ENCODE data around the gene PPP1R3C.

PPP1R3C gene

GRCh38 chr10:91582153-91582554 is 50.7 kb downstream of the PPP1R3C start:
- ChIA-PET POLR2A (no interaction called here), CTCF (interaction anchor here (0.8 kb wide), 1 partner anchor 53 kb away, joined by 3 read pairs; no protein-coding TSS in a partner anchor)
- Histone ChIP-seq H3K4me1 (ENCODE audit: control insufficient read depth, insufficient read depth, low read length) (no peaks in the 10 kb centered on the region), H3K27ac (ENCODE audit: extremely low read depth, low read depth, low read length) (no peak overlapping the region), H3K36me3 (ENCODE audit: control insufficient read depth in 2 of 2, insufficient read depth in 1 of 2, low read length in 2 of 2) (no peaks in the 10 kb centered on the region), H3K4me3 (ENCODE audit: low read depth, low read length) (no peak overlapping the region), H3K9me3 (ENCODE audit: control insufficient read depth, insufficient read depth, low read depth, low read length) (no peaks in the 10 kb centered on the region)
- no peak for TF ChIP-seq ZNF112 (tag by site-specific recombination; IDR thresholded peaks at IDR 0.05)
- no peak for TF ChIP-seq ZNF302 (tag by site-specific recombination; IDR thresholded peaks at IDR 0.05; ENCODE audit: low read depth)
- TF ChIP-seq, protein P1, sequence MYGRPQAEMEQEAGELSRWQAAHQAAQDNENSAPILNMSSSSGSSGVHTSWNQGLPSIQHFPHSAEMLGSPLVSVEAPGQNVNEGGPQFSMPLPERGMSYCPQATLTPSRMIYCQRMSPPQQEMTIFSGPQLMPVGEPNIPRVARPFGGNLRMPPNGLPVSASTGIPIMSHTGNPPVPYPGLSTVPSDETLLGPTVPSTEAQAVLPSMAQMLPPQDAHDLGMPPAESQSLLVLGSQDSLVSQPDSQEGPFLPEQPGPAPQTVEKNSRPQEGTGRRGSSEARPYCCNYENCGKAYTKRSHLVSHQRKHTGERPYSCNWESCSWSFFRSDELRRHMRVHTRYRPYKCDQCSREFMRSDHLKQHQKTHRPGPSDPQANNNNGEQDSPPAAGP (tag by site-specific recombination; IDR thresholded peaks at IDR 0.05): no peak
- TF ChIP-seq HOXD13 (CRISPR knock-in tag; IDR thresholded peaks at IDR 0.05; ENCODE audit: borderline replicate concordance): no peak
- TF ChIP-seq, protein P2, sequence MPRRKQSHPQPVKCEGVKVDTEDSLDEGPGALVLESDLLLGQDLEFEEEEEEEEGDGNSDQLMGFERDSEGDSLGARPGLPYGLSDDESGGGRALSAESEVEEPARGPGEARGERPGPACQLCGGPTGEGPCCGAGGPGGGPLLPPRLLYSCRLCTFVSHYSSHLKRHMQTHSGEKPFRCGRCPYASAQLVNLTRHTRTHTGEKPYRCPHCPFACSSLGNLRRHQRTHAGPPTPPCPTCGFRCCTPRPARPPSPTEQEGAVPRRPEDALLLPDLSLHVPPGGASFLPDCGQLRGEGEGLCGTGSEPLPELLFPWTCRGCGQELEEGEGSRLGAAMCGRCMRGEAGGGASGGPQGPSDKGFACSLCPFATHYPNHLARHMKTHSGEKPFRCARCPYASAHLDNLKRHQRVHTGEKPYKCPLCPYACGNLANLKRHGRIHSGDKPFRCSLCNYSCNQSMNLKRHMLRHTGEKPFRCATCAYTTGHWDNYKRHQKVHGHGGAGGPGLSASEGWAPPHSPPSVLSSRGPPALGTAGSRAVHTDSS (tag by site-specific recombination; IDR thresholded peaks at IDR 0.05): no peak
- TF ChIP-seq ZNF140 (tag by site-specific recombination; IDR thresholded peaks at IDR 0.05): no peak
- TF ChIP-seq, protein P3, sequence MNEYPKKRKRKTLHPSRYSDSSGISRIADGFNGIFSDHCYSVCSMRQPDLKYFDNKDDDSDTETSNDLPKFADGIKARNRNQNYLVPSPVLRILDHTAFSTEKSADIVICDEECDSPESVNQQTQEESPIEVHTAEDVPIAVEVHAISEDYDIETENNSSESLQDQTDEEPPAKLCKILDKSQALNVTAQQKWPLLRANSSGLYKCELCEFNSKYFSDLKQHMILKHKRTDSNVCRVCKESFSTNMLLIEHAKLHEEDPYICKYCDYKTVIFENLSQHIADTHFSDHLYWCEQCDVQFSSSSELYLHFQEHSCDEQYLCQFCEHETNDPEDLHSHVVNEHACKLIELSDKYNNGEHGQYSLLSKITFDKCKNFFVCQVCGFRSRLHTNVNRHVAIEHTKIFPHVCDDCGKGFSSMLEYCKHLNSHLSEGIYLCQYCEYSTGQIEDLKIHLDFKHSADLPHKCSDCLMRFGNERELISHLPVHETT (tag by site-specific recombination; IDR thresholded peaks at IDR 0.05): no peak
- no peak for TF ChIP-seq ZNF621 (tag by site-specific recombination; IDR thresholded peaks at IDR 0.05)
- no peak for TF ChIP-seq TCF7L2 (IDR thresholded peaks at IDR 0.05; ENCODE audit: borderline replicate concordance, low read depth, low read length)
- TF ChIP-seq ZNF610 (tag by site-specific recombination; IDR thresholded peaks at IDR 0.05; ENCODE audit: borderline replicate concordance): no peak
- no peak for TF ChIP-seq ZNF23 (tag by site-specific recombination; IDR thresholded peaks at IDR 0.05; ENCODE audit: borderline replicate concordance)
- no peak for TF ChIP-seq ZNF529 (tag by site-specific recombination; IDR thresholded peaks at IDR 0.05; ENCODE audit: insufficient replicate concordance)
- no peak for TF ChIP-seq ZNF341 (tag by site-specific recombination; IDR thresholded peaks at IDR 0.05; ENCODE audit: low read depth)
- no peak for TF ChIP-seq ZNF585B (tag by site-specific recombination; IDR thresholded peaks at IDR 0.05)
- no peak for TF ChIP-seq SP3 (tag by site-specific recombination; IDR thresholded peaks at IDR 0.05)
- TF ChIP-seq, protein P4, sequence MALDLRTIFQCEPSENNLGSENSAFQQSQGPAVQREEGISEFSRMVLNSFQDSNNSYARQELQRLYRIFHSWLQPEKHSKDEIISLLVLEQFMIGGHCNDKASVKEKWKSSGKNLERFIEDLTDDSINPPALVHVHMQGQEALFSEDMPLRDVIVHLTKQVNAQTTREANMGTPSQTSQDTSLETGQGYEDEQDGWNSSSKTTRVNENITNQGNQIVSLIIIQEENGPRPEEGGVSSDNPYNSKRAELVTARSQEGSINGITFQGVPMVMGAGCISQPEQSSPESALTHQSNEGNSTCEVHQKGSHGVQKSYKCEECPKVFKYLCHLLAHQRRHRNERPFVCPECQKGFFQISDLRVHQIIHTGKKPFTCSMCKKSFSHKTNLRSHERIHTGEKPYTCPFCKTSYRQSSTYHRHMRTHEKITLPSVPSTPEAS (tag by site-specific recombination; IDR thresholded peaks at IDR 0.05): no peak
- no peak for TF ChIP-seq ZFP41 (tag by site-specific recombination; IDR thresholded peaks at IDR 0.05; ENCODE audit: borderline replicate concordance)

DNA sequence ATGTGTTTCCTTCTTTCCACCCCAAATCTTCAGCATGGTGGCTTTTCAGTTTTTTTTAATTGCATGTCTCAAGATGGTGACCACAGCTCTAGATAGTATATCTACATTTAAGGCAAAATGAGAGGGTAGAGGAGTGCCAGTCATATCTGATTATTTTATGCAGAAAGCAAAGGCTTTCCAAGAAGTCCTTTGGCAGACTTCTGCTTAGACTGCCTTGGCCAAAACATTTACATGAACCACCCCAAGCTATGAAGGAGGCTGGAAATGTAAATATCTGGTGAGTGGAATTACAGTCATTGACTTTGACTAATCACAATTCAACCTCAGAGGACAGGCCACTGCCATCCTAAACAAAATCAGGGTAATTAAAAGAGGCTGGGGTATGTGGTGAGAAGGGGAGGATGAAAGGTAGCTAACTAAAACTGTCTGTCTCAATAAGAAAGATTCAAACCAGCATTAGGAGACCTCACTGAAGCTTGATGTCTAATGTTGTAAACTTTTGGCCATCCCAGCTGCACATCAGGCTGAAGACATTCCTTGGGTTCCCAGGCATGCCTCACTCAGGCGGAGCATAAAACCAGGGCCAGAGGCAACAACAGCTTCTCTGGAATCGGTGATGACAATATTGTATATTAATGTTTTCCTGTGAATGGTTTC is 53.4 kb downstream of the PPP1R3C start:
- ChIA-PET POLR2A (no interaction called here), CTCF (interaction anchor here (1.3 to 1.6 kb wide), 3 partner anchors 24 to 114 kb away, joined by 4 to 6 read pairs (median 5); no protein-coding TSS in a partner anchor)
- TF ChIP-seq ZBTB1 (tag by site-specific recombination; IDR thresholded peaks at IDR 0.05) (no peak), ZFP69B (tag by site-specific recombination; IDR thresholded peaks at IDR 0.05) (no peak), ZNF600 (tag by site-specific recombination; IDR thresholded peaks at IDR 0.05) (no peak)
- TF ChIP-seq, protein P5, sequence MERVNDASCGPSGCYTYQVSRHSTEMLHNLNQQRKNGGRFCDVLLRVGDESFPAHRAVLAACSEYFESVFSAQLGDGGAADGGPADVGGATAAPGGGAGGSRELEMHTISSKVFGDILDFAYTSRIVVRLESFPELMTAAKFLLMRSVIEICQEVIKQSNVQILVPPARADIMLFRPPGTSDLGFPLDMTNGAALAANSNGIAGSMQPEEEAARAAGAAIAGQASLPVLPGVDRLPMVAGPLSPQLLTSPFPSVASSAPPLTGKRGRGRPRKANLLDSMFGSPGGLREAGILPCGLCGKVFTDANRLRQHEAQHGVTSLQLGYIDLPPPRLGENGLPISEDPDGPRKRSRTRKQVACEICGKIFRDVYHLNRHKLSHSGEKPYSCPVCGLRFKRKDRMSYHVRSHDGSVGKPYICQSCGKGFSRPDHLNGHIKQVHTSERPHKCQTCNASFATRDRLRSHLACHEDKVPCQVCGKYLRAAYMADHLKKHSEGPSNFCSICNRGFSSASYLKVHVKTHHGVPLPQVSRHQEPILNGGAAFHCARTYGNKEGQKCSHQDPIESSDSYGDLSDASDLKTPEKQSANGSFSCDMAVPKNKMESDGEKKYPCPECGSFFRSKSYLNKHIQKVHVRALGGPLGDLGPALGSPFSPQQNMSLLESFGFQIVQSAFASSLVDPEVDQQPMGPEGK (tag by site-specific recombination; IDR thresholded peaks at IDR 0.05): no peak
- TF ChIP-seq, protein P6, sequence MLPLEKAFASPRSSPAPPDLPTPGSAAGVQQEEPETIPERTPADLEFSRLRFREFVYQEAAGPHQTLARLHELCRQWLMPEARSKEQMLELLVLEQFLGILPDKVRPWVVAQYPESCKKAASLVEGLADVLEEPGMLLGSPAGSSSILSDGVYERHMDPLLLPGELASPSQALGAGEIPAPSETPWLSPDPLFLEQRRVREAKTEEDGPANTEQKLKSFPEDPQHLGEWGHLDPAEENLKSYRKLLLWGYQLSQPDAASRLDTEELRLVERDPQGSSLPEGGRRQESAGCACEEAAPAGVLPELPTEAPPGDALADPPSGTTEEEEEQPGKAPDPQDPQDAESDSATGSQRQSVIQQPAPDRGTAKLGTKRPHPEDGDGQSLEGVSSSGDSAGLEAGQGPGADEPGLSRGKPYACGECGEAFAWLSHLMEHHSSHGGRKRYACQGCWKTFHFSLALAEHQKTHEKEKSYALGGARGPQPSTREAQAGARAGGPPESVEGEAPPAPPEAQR (tag by site-specific recombination; IDR thresholded peaks at IDR 0.05): no peak
- TF ChIP-seq, protein P7, sequence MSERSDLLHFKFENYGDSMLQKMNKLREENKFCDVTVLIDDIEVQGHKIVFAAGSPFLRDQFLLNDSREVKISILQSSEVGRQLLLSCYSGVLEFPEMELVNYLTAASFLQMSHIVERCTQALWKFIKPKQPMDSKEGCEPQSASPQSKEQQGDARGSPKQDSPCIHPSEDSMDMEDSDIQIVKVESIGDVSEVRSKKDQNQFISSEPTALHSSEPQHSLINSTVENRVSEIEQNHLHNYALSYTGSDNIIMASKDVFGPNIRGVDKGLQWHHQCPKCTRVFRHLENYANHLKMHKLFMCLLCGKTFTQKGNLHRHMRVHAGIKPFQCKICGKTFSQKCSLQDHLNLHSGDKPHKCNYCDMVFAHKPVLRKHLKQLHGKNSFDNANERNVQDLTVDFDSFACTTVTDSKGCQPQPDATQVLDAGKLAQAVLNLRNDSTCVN (tag by site-specific recombination; optimal IDR thresholded peaks at IDR 0.05): no peak
- TF ChIP-seq, protein P1 (tag by site-specific recombination; IDR thresholded peaks at IDR 0.05): no peak

More for the DNA sequence above, 53.4 kb downstream of the PPP1R3C start:
- Histone ChIP-seq H3K36me3 (ENCODE audit: control insufficient read depth in 2 of 2, insufficient read depth in 1 of 2, low read length in 2 of 2) (no peaks in the 10 kb centered on the region), H3K4me1 (ENCODE audit: control insufficient read depth, insufficient read depth, low read length) (no peaks in the 10 kb centered on the region), H3K9me3 (ENCODE audit: control insufficient read depth, insufficient read depth, low read depth, low read length) (no peaks in the 10 kb centered on the region), H3K4me3 (ENCODE audit: low read depth, low read length) (no peak overlapping the region), H3K27ac (ENCODE audit: extremely low read depth, low read depth, low read length) (no peak overlapping the region)
